Keratinocyte (primary cell): ENCODE measurements around the gene MUTYH.

Source experiments
- EZH2 ChIP-seq: IDR thresholded peaks from one replicate; pipeline ENCODE4 v1.6.1; 2012; ENCODE audit warnings: inconsistent platforms, mild to moderate bottlenecking, low read length, moderate library complexity
- TF ChIP-seq, protein P1 (sequence below), 3 experiments: IDR thresholded peaks in 1 of 3; conservative IDR thresholded peaks in 1 of 3; optimal IDR thresholded peaks in 1 of 3; 2 replicates in 2 of 3; 3 replicates in 1 of 3; pipeline versions ENCODE3 to v1.5.1; 2011; ENCODE audit warnings: low read length in 3 of 3, mild to moderate bottlenecking in 3 of 3, moderate library complexity in 2 of 3, control low read depth in 1 of 3, inconsistent platforms in 1 of 3; ENCODE audit not compliant: insufficient read depth in 2 of 3; ENCODE audit errors: extremely low read depth in 1 of 3

DNA sequence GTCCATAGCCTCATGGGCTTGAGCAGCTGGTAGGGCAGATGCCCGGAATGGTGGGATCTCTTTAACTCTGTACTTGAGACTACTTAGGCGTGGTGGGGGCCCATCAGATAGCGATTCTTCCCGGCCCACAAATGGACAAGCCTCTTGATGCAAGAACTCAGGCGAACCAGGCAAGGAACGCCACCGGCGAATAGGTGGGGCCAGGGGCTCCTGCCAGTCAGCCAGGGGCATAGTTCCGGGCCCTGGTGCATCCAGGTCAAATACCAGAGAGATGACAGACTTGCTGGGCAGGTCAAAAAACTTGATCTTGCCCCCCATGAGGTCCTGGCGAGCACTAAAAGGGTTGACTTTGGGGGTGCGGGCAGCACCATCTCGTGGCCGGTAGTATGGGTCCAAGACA is 4.8 kb upstream of the MUTYH start:
- TF ChIP-seq, protein P1, sequence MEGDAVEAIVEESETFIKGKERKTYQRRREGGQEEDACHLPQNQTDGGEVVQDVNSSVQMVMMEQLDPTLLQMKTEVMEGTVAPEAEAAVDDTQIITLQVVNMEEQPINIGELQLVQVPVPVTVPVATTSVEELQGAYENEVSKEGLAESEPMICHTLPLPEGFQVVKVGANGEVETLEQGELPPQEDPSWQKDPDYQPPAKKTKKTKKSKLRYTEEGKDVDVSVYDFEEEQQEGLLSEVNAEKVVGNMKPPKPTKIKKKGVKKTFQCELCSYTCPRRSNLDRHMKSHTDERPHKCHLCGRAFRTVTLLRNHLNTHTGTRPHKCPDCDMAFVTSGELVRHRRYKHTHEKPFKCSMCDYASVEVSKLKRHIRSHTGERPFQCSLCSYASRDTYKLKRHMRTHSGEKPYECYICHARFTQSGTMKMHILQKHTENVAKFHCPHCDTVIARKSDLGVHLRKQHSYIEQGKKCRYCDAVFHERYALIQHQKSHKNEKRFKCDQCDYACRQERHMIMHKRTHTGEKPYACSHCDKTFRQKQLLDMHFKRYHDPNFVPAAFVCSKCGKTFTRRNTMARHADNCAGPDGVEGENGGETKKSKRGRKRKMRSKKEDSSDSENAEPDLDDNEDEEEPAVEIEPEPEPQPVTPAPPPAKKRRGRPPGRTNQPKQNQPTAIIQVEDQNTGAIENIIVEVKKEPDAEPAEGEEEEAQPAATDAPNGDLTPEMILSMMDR (optimal IDR thresholded peaks at IDR 0.05 in 1 of 3, IDR thresholded peaks at IDR 0.05 in 1 of 3, conservative IDR thresholded peaks at IDR 0.05 in 1 of 3; ENCODE audit: extremely low read depth in 1 of 3, insufficient read depth in 2 of 3, low read length in 3 of 3), result no peak
- TF ChIP-seq EZH2, result no peak
